Measurements from ENCODE around the gene GYPC. TPM values are rescaled to one million over a fixed set of nuclear protein-coding genes. Genes with fewer than 3 reads are reported as not detected.

The GYPC gene
- total and polyA plus RNA-seq, 2 donors, result 65.2 to 138 TPM

GRCh38 chr2:126725580-126725979 is 69.6 kb downstream of the GYPC start:
- Histone ChIP-seq H3K27ac (ENCODE audit: low read depth) (no peak overlapping the region), H3K4me3 (ENCODE audit: low read depth, low read length) (no peak overlapping the region), H3K36me3 (ENCODE audit: insufficient read depth) (no peaks in the 10 kb centered on the region), H3K4me1 (ENCODE audit: insufficient read depth) (no peaks in the 10 kb centered on the region)
- DNase-seq (ENCODE audit: extremely low spot score), result no peak

GRCh38 chr2:126729896-126730295 is 73.9 kb downstream of the GYPC start:
- H3K4me1 ChIP-seq (ENCODE audit: insufficient read depth), result no peaks in the 10 kb centered on the region
- no peaks in the 10 kb centered on the region for H3K36me3 ChIP-seq (ENCODE audit: insufficient read depth)
- WGBS, result 82% methylated on average over 4 of the region's 4 CpGs
- no peak overlapping the region for H3K27ac ChIP-seq (ENCODE audit: low read depth)
- DNase-seq (ENCODE audit: extremely low spot score), result no peak
- no peak overlapping the region for H3K4me3 ChIP-seq (ENCODE audit: low read depth, low read length)

GRCh38 chr2:126730655-126731054 is 74.7 kb downstream of the GYPC start:
- Histone ChIP-seq H3K36me3 (ENCODE audit: insufficient read depth) (no peaks in the 10 kb centered on the region), H3K4me3 (ENCODE audit: low read depth, low read length) (no peak overlapping the region), H3K27ac (ENCODE audit: low read depth) (no peak overlapping the region), H3K4me1 (ENCODE audit: insufficient read depth) (no peaks in the 10 kb centered on the region)
- no peak for DNase-seq (ENCODE audit: extremely low spot score)
- 78% methylated on average over 5 of the region's 5 CpGs for WGBS

- Histone ChIP-seq H3K4me3 (ENCODE audit: low read depth, low read length) (no peak overlapping the region), H3K4me1 (ENCODE audit: insufficient read depth) (no peaks in the 10 kb centered on the region), H3K27ac (ENCODE audit: low read depth) (no peak overlapping the region), H3K36me3 (ENCODE audit: insufficient read depth) (no peaks in the 10 kb centered on the region)
- 93% methylated on average over 5 of the region's 5 CpGs for WGBS
- DNase-seq (ENCODE audit: extremely low spot score), result no peak
Observed at GRCh38 chr2:126731353-126731752, 75.4 kb downstream of the GYPC start.

- Histone ChIP-seq H3K4me3 (ENCODE audit: low read depth, low read length) (no peak overlapping the region), H3K4me1 (ENCODE audit: insufficient read depth) (no peaks in the 10 kb centered on the region), H3K27ac (ENCODE audit: low read depth) (no peak overlapping the region), H3K36me3 (ENCODE audit: insufficient read depth) (no peaks in the 10 kb centered on the region)
- 81% methylated on average over 7 of the region's 7 CpGs for WGBS
- no peak for DNase-seq (ENCODE audit: extremely low spot score)
Observed at GRCh38 chr2:126732682-126733245, 76.8 kb downstream of the GYPC start.

- WGBS, result 93% methylated on average over 1 of the region's 1 CpG
- Histone ChIP-seq H3K27ac (ENCODE audit: low read depth) (no peak overlapping the region), H3K4me1 (ENCODE audit: insufficient read depth) (no peaks in the 10 kb centered on the region), H3K4me3 (ENCODE audit: low read depth, low read length) (no peak overlapping the region), H3K36me3 (ENCODE audit: insufficient read depth) (no peaks in the 10 kb centered on the region)
- no peak for DNase-seq (ENCODE audit: extremely low spot score)
Observed at GRCh38 chr2:126733795-126734194, 77.8 kb downstream of the GYPC start.

- WGBS, result 65% methylated on average over 8 of the region's 8 CpGs
- DNase-seq (ENCODE audit: extremely low spot score), result no peak
- Histone ChIP-seq H3K4me3 (ENCODE audit: low read depth, low read length) (no peak overlapping the region), H3K4me1 (ENCODE audit: insufficient read depth) (no peaks in the 10 kb centered on the region), H3K27ac (ENCODE audit: low read depth) (no peak overlapping the region), H3K36me3 (ENCODE audit: insufficient read depth) (no peaks in the 10 kb centered on the region)
Observed at GRCh38 chr2:126736133-126736874, 80.3 kb downstream of the GYPC start.

GRCh38 chr2:126739141-126739540 is 83.2 kb downstream of the GYPC start:
- WGBS, result 80% methylated on average over 1 of the region's 1 CpG
- no peaks in the 10 kb centered on the region for H3K36me3 ChIP-seq (ENCODE audit: insufficient read depth)
- H3K4me3 ChIP-seq (ENCODE audit: low read depth, low read length), result no peak overlapping the region
- DNase-seq (ENCODE audit: extremely low spot score), result no peak
- no peak overlapping the region for H3K27ac ChIP-seq (ENCODE audit: low read depth)
- no peaks in the 10 kb centered on the region for H3K4me1 ChIP-seq (ENCODE audit: insufficient read depth)

- Histone ChIP-seq H3K27ac (ENCODE audit: low read depth) (no peak overlapping the region), H3K4me3 (ENCODE audit: low read depth, low read length) (no peak overlapping the region), H3K4me1 (ENCODE audit: insufficient read depth) (no peaks in the 10 kb centered on the region), H3K36me3 (ENCODE audit: insufficient read depth) (no peaks in the 10 kb centered on the region)
- no peak for DNase-seq (ENCODE audit: extremely low spot score)
- WGBS, result 89% methylated on average over 3 of the region's 3 CpGs
Observed at GRCh38 chr2:126744640-126745039, 88.7 kb downstream of the GYPC start.

Small RNAs within 50 kb of the gene (small RNA-seq; reads per million reads assigned to genes)
- gene RNU6-675P, result not detected

Other genes with a start within 250 kb of the GYPC start
- gene TEX51, start 242.7 kb downstream of the GYPC start, total RNA-seq, result not detected
- not detected for gene TEX51, start 242.7 kb downstream of the GYPC start, polyA plus RNA-seq